HG03432 (cell line): ENCODE measurements around the gene MDH1.

ENCODE experiments used
- ATAC-seq: cut with Tn5 transposase; IDR thresholded peaks from one replicate; pipeline ENCODE4 v1.9.1; 2021; ENCODE audit warnings: mild to moderate bottlenecking, moderate library complexity; ENCODE audit not compliant: unreplicated experiment

Gene MDH1

GRCh38 chr2:63628403-63628942 lies 39.7 kb downstream of the MDH1 start:
- ATAC-seq, result no peak

- no peak for ATAC-seq
Measured at GRCh38 chr2:63631501-63631900, 42.7 kb downstream of the MDH1 start.

GRCh38 chr2:63632382-63632781 lies 43.6 kb downstream of the MDH1 start:
- no peak for ATAC-seq

- ATAC-seq, result no peak
Measured at GRCh38 chr2:63639344-63639743, 50.6 kb downstream of the MDH1 start.

GRCh38 chr2:63642946-63643345 lies 54.2 kb downstream of the MDH1 start:
- no peak for ATAC-seq

- no peak for ATAC-seq
Measured at GRCh38 chr2:63643486-63643885, 54.7 kb downstream of the MDH1 start.

GRCh38 chr2:63648632-63649031 lies 59.9 kb downstream of the MDH1 start:
- ATAC-seq, result no peak

GRCh38 chr2:63649829-63650228 lies 61.1 kb downstream of the MDH1 start:
- no peak for ATAC-seq

GRCh38 chr2:63650756-63651155 lies 62.0 kb downstream of the MDH1 start:
- ATAC-seq, result no peak

- ATAC-seq, result no peak
Measured at GRCh38 chr2:63651356-63651755, 62.6 kb downstream of the MDH1 start.

GRCh38 chr2:63651861-63652651 lies 63.3 kb downstream of the MDH1 start:
- ATAC-seq, result no peak

GRCh38 chr2:63652652-63652985 lies 63.9 kb downstream of the MDH1 start:
- no peak for ATAC-seq

- ATAC-seq, result peak; percentile 74
Measured at GRCh38 chr2:63654959-63655358, 66.2 kb downstream of the MDH1 start.
